22Rv1 (cell line): ENCODE data around the gene KRTAP10-11.

Experiments
- CTCF ChIP-seq: fragments of 450-650 bp; IDR thresholded peaks from 2 replicates; pipeline ENCODE4 v1.5.1; 2017; ENCODE audit warnings: mild to moderate bottlenecking
- ZFX ChIP-seq: fragments of 450-650 bp; IDR thresholded peaks from 2 replicates; pipeline ENCODE4 v1.6.1; 2017; ENCODE audit warnings: antibody characterized with exemption, borderline replicate concordance

- TF ChIP-seq CTCF (no peak), ZFX (no peak)
These were observed 6.9 kb upstream of the KRTAP10-11 start for GRCh38 chr21:44639331-44639655.
